Measurements from ENCODE around the gene TJAP1. TPM values are rescaled to one million over a fixed set of nuclear protein-coding genes. Genes with fewer than 3 reads are reported as not detected.

Gene TJAP1
- total RNA-seq, 1 donor: 13.4 TPM

GRCh38 chr6:43499028-43499815 lies 21.9 kb downstream of the TJAP1 start:
- no peak for DNase-seq (ENCODE audit: low read depth)
- TF ChIP-seq CTCF (IDR thresholded peaks at IDR 0.05; ENCODE audit: insufficient read depth, low read depth, low read length): no peak
- H3K4me3 ChIP-seq (ENCODE audit: low read depth, low read length): no peak overlapping the region

- no peak for TF ChIP-seq CTCF (IDR thresholded peaks at IDR 0.05; ENCODE audit: insufficient read depth, low read depth, low read length)
- DNase-seq (ENCODE audit: low read depth): no peak
- no peak overlapping the region for H3K4me3 ChIP-seq (ENCODE audit: low read depth, low read length)
Observed at GRCh38 chr6:43500921-43501320, 23.6 kb downstream of the TJAP1 start.

DNA sequence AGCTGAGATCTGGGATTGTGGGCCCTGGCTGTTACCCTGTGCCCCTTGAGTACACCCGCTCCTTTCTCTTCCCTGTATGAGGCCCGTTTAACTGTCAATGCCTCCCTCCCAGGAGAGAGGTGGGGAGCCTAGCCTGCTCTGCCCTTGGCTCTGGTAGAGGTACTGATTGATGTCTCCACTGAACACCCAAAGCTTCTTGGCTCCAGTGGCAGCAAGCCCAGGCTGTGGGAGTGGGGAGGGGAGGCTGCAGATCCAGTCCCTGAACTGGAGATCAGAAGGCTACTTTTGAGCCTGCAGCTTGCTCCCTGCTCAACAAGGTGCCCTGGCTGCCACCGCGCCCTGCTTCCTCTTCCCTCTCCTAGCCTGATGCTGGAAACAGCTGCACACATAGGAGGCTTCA lies 25.3 kb downstream of the TJAP1 start:
- no peak for TF ChIP-seq CTCF (IDR thresholded peaks at IDR 0.05; ENCODE audit: insufficient read depth, low read depth, low read length)
- DNase-seq (ENCODE audit: low read depth): no peak
- H3K4me3 ChIP-seq (ENCODE audit: low read depth, low read length): no peak overlapping the region

DNA sequence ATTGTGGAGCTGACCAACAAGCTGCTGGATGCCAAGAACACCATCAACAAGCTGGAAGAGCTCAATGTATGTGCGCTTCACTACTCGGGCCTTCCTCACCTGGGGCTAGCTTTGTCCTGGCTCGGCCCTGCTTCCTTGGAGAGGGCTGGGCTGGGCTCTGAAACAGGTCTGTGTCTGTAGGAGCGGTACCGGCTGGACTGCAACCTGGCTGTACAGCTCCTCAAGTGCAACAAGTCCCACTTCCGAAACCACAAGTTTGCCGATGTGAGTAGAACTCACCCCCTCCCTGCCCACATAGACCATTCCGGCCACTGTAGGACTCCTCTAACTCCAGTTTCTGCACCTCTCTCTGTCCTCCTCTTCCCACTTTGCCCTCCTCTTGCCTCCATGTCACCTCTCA lies 26.1 kb downstream of the TJAP1 start:
- no peak for DNase-seq (ENCODE audit: low read depth)
- no peak for TF ChIP-seq CTCF (IDR thresholded peaks at IDR 0.05; ENCODE audit: insufficient read depth, low read depth, low read length)
- no peak overlapping the region for H3K4me3 ChIP-seq (ENCODE audit: low read depth, low read length)

- no peak for TF ChIP-seq CTCF (IDR thresholded peaks at IDR 0.05; ENCODE audit: insufficient read depth, low read depth, low read length)
- H3K4me3 ChIP-seq (ENCODE audit: low read depth, low read length): no peak overlapping the region
- no peak for DNase-seq (ENCODE audit: low read depth)
Observed at GRCh38 chr6:43504756-43505593, 27.6 kb downstream of the TJAP1 start.

GRCh38 chr6:43505718-43506117 lies 28.3 kb downstream of the TJAP1 start:
- no peak overlapping the region for H3K4me3 ChIP-seq (ENCODE audit: low read depth, low read length)
- TF ChIP-seq CTCF (IDR thresholded peaks at IDR 0.05; ENCODE audit: insufficient read depth, low read depth, low read length): no peak
- no peak for DNase-seq (ENCODE audit: low read depth)
